OCI-LY3 (cell line): ENCODE measurements around the gene RIGI.

Source experiments
- H2AFZ ChIP-seq: fragments of 200-600, 300-600 bp; shearing (Covaris generic); 2 replicates; pipeline ENCODE4 v1.6.0; 2014; ENCODE audit warnings: antibody characterized with exemption, low read depth, low read length
- H3K27ac ChIP-seq: fragments of 200-600, 300-600 bp; sonication (generic); 2 replicates; pipeline ENCODE4 v1.5.1; 2014; ENCODE audit warnings: mild to moderate bottlenecking, low read length, moderate library complexity, mixed read lengths
- H3K27me3 ChIP-seq: fragments of 200-600, 300-600 bp; sonication (generic); 2 replicates; pipeline ENCODE4 v1.6.1; 2014; ENCODE audit warnings: low read depth, low read length, mixed read lengths
- H3K36me3 ChIP-seq: fragments of 200-600, 300-600 bp; sonication (generic); replicated peaks from 2 replicates; pipeline ENCODE3; 2014; ENCODE audit warnings: low read depth, low read length, mixed read lengths
- H3K4me1 ChIP-seq: fragments of 300-600, 200-600 bp; sonication (generic); 2 replicates; pipeline ENCODE4 v1.6.1; 2014; ENCODE audit warnings: low read length, mixed read lengths
- H3K4me2 ChIP-seq: fragments of 200-600, 300-600 bp; sonication (generic); 2 replicates; pipeline ENCODE4 v1.6.1; 2014; ENCODE audit warnings: low read length, mixed read lengths
- H3K4me3 ChIP-seq: fragments of 300-600, 200-600 bp; sonication (generic); 2 replicates; pipeline ENCODE4 v1.5.1; 2014; ENCODE audit warnings: antibody characterized with exemption, mild to moderate bottlenecking, low read length, moderate library complexity
- H3K79me2 ChIP-seq: fragments of 300-600, 200-600 bp; shearing (Covaris generic); 2 replicates; pipeline ENCODE4 v1.6.1; 2014; ENCODE audit warnings: mild to moderate bottlenecking, low read length, mixed read lengths
- H3K9ac ChIP-seq: fragments of 300-600, 200-600 bp; shearing (Covaris generic); 2 replicates; pipeline ENCODE4 v1.6.0; 2014; ENCODE audit warnings: mild to moderate bottlenecking, low read length, moderate library complexity
- H3K9me3 ChIP-seq: fragments of 200-600, 300-600 bp; shearing (Covaris generic); 2 replicates; pipeline ENCODE4 v1.6.1; 2014; ENCODE audit warnings: low read length, mixed read lengths; ENCODE audit not compliant: insufficient read depth
- H4K20me1 ChIP-seq: fragments of 200-600, 300-600 bp; sonication (generic); 2 replicates; pipeline ENCODE4 v1.6.1; 2016; ENCODE audit warnings: low read length, mixed read lengths; ENCODE audit not compliant: insufficient read depth
- EZH2phosphoT487 ChIP-seq: fragments of 200-600 bp; shearing (Covaris generic); IDR thresholded peaks from 2 replicates; pipeline ENCODE4 v1.6.1; 2018; ENCODE audit warnings: antibody characterized with exemption, mixed run types, low read depth
- TF ChIP-seq, protein P1 (sequence below): fragments of 200-600, 300-600 bp; sonication (generic); IDR thresholded peaks from 2 replicates; pipeline ENCODE4 v1.5.1; 2014; ENCODE audit warnings: antibody characterized with exemption, low read length, low read depth

Gene RIGI

DNA sequence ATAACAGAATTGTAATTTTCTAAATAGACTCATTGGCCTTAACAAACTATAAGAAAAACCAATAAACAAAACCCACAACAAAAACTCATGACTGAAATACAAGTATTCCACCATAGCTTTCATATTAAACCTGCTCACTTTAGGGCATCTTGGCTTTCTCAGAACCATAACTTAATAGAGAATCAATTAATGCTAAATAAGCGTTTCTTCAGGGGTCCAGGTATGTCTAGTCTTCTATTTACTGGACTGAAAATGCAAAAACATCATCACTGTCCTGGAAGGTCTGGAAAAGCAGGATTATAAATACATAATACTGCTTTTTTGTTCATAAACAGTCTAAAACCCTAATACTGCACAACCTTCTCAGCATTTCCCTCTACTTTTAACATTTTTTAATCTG, 19.9 kb upstream of the RIGI start:
- Histone ChIP-seq H4K20me1 (peaks cover 3% of the 10 kb centered on the region; the same call in 1 of the 2 replicates), H3K36me3 (peaks cover 18% of the 10 kb centered on the region), H3K4me2 (no peak overlapping the region), H2AFZ (no peak overlapping the region), H3K4me3 (no peak overlapping the region), H3K9ac (no peak overlapping the region), H3K27me3 (no peaks in the 10 kb centered on the region), H3K79me2 (peaks cover 68% of the 10 kb centered on the region), H3K27ac (no peak overlapping the region), H3K9me3 (no peaks in the 10 kb centered on the region), H3K4me1 (peaks cover 4% of the 10 kb centered on the region)
- TF ChIP-seq EZH2phosphoT487, result no peak
- TF ChIP-seq, protein P1, sequence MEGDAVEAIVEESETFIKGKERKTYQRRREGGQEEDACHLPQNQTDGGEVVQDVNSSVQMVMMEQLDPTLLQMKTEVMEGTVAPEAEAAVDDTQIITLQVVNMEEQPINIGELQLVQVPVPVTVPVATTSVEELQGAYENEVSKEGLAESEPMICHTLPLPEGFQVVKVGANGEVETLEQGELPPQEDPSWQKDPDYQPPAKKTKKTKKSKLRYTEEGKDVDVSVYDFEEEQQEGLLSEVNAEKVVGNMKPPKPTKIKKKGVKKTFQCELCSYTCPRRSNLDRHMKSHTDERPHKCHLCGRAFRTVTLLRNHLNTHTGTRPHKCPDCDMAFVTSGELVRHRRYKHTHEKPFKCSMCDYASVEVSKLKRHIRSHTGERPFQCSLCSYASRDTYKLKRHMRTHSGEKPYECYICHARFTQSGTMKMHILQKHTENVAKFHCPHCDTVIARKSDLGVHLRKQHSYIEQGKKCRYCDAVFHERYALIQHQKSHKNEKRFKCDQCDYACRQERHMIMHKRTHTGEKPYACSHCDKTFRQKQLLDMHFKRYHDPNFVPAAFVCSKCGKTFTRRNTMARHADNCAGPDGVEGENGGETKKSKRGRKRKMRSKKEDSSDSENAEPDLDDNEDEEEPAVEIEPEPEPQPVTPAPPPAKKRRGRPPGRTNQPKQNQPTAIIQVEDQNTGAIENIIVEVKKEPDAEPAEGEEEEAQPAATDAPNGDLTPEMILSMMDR, result no peak

DNA sequence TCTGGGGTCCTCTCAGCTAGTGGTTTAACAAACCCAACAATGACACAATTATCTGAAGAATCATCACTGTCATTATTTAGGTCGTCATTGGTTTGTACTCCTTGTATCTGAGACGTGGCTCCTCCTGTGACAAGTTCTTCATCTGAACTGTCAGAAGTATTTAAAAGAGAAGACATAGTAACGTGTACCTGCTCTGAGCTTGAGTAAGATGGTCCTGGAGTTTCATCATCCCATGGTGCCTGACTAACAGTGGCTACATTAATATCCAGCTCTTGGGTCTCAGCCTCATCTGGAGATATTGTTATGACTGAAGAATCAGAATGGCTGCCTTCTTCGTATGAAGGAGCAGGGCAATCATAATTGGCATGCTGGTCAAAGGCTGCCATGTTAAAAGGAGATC, 17.1 kb upstream of the RIGI start:
- H3K4me1 ChIP-seq, result no peaks in the 10 kb centered on the region
- no peaks in the 10 kb centered on the region for H3K27me3 ChIP-seq
- no peaks in the 10 kb centered on the region for H4K20me1 ChIP-seq
- TF ChIP-seq EZH2phosphoT487, result no peak
- TF ChIP-seq, protein P1, result no peak
- peaks cover 20% of the 10 kb centered on the region for H3K36me3 ChIP-seq
- H3K79me2 ChIP-seq, result peaks cover 41% of the 10 kb centered on the region
- no peak overlapping the region for H3K27ac ChIP-seq
- H3K9me3 ChIP-seq, result no peaks in the 10 kb centered on the region
- no peak overlapping the region for H3K4me2 ChIP-seq
- H3K9ac ChIP-seq, result no peak overlapping the region
- H2AFZ ChIP-seq, result no peak overlapping the region
- no peak overlapping the region for H3K4me3 ChIP-seq

DNA sequence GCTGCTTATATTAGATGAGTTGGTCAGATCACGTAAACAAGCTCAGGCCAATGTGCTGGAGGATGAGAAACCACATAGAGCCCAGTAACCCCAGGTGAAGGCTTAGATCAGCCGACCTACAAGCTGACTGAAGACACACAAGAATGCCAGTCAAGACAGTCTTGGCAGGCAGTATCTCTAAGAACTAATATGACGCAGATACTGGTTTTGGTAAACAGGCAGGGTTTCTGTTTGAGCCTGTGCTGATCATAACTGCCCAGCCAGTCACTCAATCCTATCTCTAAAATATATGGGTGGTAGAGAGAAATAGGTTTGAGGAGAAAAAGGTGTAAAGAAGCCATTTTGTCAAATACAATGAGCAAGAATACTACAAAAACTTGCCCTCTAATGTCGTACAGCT, 7.8 kb upstream of the RIGI start:
- H3K79me2 ChIP-seq, result no peaks in the 10 kb centered on the region
- no peaks in the 10 kb centered on the region for H3K9me3 ChIP-seq
- H3K4me2 ChIP-seq, result no peak overlapping the region
- no peaks in the 10 kb centered on the region for H4K20me1 ChIP-seq
- no peaks in the 10 kb centered on the region for H3K4me1 ChIP-seq
- H3K27ac ChIP-seq, result no peak overlapping the region
- no peaks in the 10 kb centered on the region for H3K36me3 ChIP-seq
- H2AFZ ChIP-seq, result no peak overlapping the region
- H3K27me3 ChIP-seq, result no peaks in the 10 kb centered on the region
- H3K4me3 ChIP-seq, result no peak overlapping the region
- no peak for TF ChIP-seq EZH2phosphoT487
- TF ChIP-seq, protein P1, result no peak
- H3K9ac ChIP-seq, result no peak overlapping the region

- no peaks in the 10 kb centered on the region for H4K20me1 ChIP-seq
- no peaks in the 10 kb centered on the region for H3K9me3 ChIP-seq
- H2AFZ ChIP-seq, result no peak overlapping the region
- H3K27ac ChIP-seq, result no peak overlapping the region
- no peak overlapping the region for H3K9ac ChIP-seq
- H3K4me1 ChIP-seq, result no peaks in the 10 kb centered on the region
- no peaks in the 10 kb centered on the region for H3K79me2 ChIP-seq
- no peaks in the 10 kb centered on the region for H3K27me3 ChIP-seq
- no peak overlapping the region for H3K4me2 ChIP-seq
- no peak overlapping the region for H3K4me3 ChIP-seq
- no peaks in the 10 kb centered on the region for H3K36me3 ChIP-seq
- no peak for TF ChIP-seq EZH2phosphoT487
These were observed 7.3 kb upstream of the RIGI start for GRCh38 chr9:32533336-32533735.

- TF ChIP-seq EZH2phosphoT487, result no peak
- TF ChIP-seq, protein P1, result no peak
- H3K27me3 ChIP-seq, result no peaks in the 10 kb centered on the region
- H3K36me3 ChIP-seq, result no peaks in the 10 kb centered on the region
- peak overlapping the region; percentile 69 for H3K9ac ChIP-seq
- H3K9me3 ChIP-seq, result no peaks in the 10 kb centered on the region
- H3K4me2 ChIP-seq, result peak overlapping the region; percentile 93
- peak overlapping the region; percentile 93; the same call in 1 of the 2 replicates for H2AFZ ChIP-seq
- no peaks in the 10 kb centered on the region for H3K79me2 ChIP-seq
- H3K27ac ChIP-seq, result no peak overlapping the region
- no peaks in the 10 kb centered on the region for H4K20me1 ChIP-seq
- H3K4me3 ChIP-seq, result peak overlapping the region; percentile 88
- peaks cover 9% of the 10 kb centered on the region for H3K4me1 ChIP-seq
These were observed 682 bp upstream of the RIGI start for GRCh38 chr9:32526707-32527048.
